Measurements from ENCODE around the gene KDM4F.
"Not testable (repeated sequence)": the region's sequence is repeated elsewhere in the genome, so short reads cannot be mapped to it uniquely, and the experiment has no call there.

KDM4F gene

GRCh38 chr11:95028357-95028756, 20.9 kb upstream of the KDM4F start:
- POLR2A ChIA-PET, result no interaction called here
- CTCF ChIA-PET, result no interaction called here
- no peak for DNase-seq (ENCODE audit: extremely low spot score)
- no peak for TF ChIP-seq CTCF (IDR thresholded peaks at IDR 0.05; ENCODE audit: control extremely low read depth, extremely low read depth, low read depth, missing control alignments)

GRCh38 chr11:95033051-95033450, 16.2 kb upstream of the KDM4F start:
- ChIA-PET CTCF (interaction anchor here (1.3 kb wide), 2 partner anchors 14 to 56 kb away, joined by 3 to 4 read pairs; no protein-coding TSS in a partner anchor), POLR2A (no interaction called here)
- no peak for DNase-seq (ENCODE audit: extremely low spot score)
- TF ChIP-seq CTCF (IDR thresholded peaks at IDR 0.05; ENCODE audit: control extremely low read depth, extremely low read depth, low read depth, missing control alignments), result no peak

DNA sequence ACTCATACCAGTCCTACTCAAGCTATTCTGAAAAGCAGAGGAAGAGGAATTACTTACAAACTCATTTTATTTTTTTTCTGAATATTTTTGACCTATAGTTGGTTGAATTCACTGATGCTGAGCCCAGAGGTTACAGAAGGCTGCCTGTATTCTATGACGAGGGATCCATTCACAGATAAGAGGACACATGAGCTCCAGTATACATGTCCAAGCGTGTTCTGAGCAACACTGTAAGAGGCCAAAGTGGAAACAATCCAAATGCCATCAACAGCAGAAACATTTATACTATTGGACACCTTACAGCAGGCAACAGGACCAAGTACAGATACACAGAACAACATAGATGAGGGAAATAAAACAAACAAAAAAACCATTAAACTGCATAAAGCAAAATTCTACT, 13.9 kb upstream of the KDM4F start:
- ChIA-PET CTCF (interaction anchor here (1.1 kb wide), 1 partner anchor 730 kb away, joined by 3 read pairs; no protein-coding TSS in a partner anchor), POLR2A (no interaction called here)
- DNase-seq (ENCODE audit: extremely low spot score), result no peak
- TF ChIP-seq CTCF (IDR thresholded peaks at IDR 0.05; ENCODE audit: control extremely low read depth, extremely low read depth, low read depth, missing control alignments), result no peak

GRCh38 chr11:95037356-95038035, 11.7 kb upstream of the KDM4F start:
- CTCF ChIA-PET, result interaction anchor here (1.1 kb wide), 1 partner anchor 17 kb away, joined by 3 read pairs; no protein-coding TSS in a partner anchor
- DNase-seq (ENCODE audit: extremely low spot score); POLR2A ChIA-PET: not testable (repeated sequence)

DNA sequence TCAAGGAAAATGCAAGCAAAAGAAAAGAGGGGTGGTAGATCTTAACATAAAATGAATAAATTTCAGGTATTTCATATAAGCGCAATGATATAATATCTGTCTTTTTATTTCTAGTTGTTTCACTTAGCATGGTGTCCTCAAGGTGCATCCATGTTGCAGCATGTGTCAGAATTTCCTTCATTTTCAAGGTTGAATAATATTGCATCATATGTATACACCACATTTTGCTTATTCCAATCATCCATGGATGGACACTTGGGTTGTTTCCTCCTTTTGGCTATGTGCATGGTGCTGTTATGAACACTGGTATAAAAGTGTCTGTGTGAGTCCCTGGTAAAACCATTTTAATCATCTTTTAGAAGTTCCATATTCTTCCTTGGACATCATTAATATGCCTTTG, 7.0 kb upstream of the KDM4F start:
- DNase-seq (ENCODE audit: extremely low spot score), result no peak
- TF ChIP-seq CTCF (IDR thresholded peaks at IDR 0.05; ENCODE audit: control extremely low read depth, extremely low read depth, low read depth, missing control alignments), result no peak
- ChIA-PET POLR2A (no interaction called here), CTCF (interaction anchor here (0.7 kb wide), 1 partner anchor 25 kb away, joined by 3 read pairs; no protein-coding TSS in a partner anchor)

DNA sequence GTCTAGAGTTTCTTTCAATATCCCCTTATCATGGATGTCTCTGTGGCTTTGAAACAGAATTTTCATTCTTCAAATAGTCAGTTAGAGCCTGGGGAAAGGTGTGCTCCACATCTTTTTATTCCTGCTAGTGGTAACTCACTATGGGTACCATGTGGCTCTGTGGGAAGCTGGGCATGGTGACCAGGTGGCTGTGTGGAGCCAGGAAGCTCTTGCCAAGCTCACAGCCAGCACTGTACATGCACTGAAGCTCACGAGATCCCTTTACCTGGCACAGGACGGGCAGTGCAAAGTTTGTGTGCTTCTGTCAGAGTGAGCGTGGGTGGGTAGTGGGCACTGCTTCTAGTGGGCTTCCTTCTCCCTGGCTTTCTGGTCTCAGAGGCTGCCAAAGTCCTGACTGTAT, 6.3 kb upstream of the KDM4F start:
- no peak for TF ChIP-seq CTCF (IDR thresholded peaks at IDR 0.05; ENCODE audit: control extremely low read depth, extremely low read depth, low read depth, missing control alignments)
- ChIA-PET CTCF (interaction anchor here (2.2 kb wide), 1 partner anchor 26 kb away, joined by 5 read pairs; no protein-coding TSS in a partner anchor), POLR2A (no interaction called here)
- no peak for DNase-seq (ENCODE audit: extremely low spot score)

DNA sequence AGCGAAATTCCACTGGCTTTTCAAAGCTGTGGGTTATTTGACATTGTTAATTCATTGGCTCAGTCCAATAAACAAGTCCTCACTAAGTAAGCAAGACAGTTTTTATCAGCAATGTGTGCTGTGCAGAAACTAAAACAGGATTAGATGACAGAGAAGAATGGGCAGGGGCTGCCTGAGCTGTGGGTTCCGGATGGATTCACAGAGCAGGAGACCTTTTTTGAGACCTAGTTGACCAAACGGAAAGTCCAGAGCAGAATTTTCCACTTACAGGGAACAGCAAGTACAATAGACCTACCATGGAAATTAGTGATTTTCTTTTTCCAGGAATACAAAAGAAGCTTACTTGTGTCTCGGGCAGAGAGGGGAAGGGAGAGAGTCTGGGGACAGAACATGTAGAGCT, 5.2 kb upstream of the KDM4F start:
- POLR2A ChIA-PET, result no interaction called here
- no peak for DNase-seq (ENCODE audit: extremely low spot score)
- TF ChIP-seq CTCF (IDR thresholded peaks at IDR 0.05; ENCODE audit: control extremely low read depth, extremely low read depth, low read depth, missing control alignments), result no peak
- CTCF ChIA-PET, result interaction anchor here (0.8 to 2.2 kb wide), 3 partner anchors 9 to 24 kb away, joined by 3 to 5 read pairs (median 4); partner anchors contain the start of gene SRSF8

All from GM10248 (cell line).